ACC112 (cell line): ENCODE data around the gene AUTS2.

ENCODE experiments used
- H2AFZ ChIP-seq: fragments of 200-600 bp; sonication (generic); one replicate; pipeline ENCODE4 v1.6.0; 2017; ENCODE audit warnings: antibody characterized with exemption, low read length; ENCODE audit not compliant: unreplicated experiment
- H3K27ac ChIP-seq: fragments of 200-600 bp; sonication (generic); 2 replicates; pipeline ENCODE4 v1.5.1; 2014; ENCODE audit warnings: low read depth, mild to moderate bottlenecking, antibody characterized with exemption, low read length, moderate library complexity
- H3K27me3 ChIP-seq: fragments of 200-600 bp; sonication (generic); 2 replicates; pipeline ENCODE4 v1.6.1; 2014; ENCODE audit warnings: mild to moderate bottlenecking, antibody characterized with exemption, low read length, moderate library complexity, mixed read lengths; ENCODE audit not compliant: insufficient read depth
- H3K36me3 ChIP-seq: fragments of 200-600 bp; sonication (generic); 2 replicates; pipeline ENCODE4 v1.6.1; 2016; ENCODE audit warnings: mild to moderate bottlenecking, antibody characterized with exemption, low read length, moderate library complexity, mixed read lengths; ENCODE audit not compliant: insufficient read depth
- H3K4me1 ChIP-seq: fragments of 200-600 bp; sonication (generic); one replicate; pipeline ENCODE4 v1.6.1; 2016; ENCODE audit warnings: low read length, mixed read lengths; ENCODE audit not compliant: insufficient read depth, unreplicated experiment, control insufficient read depth
- H3K4me3 ChIP-seq: fragments of 200-600 bp; sonication (generic); 2 replicates; pipeline ENCODE4 v1.5.1; 2014; ENCODE audit warnings: mild to moderate bottlenecking, low read depth, low read length
- H3K79me2 ChIP-seq: fragments of 200-600 bp; sonication (generic); one replicate; pipeline ENCODE4 v1.6.0; 2016; ENCODE audit warnings: low read length; ENCODE audit not compliant: control insufficient read depth, unreplicated experiment, insufficient read depth

AUTS2 gene

GRCh38 chr7:70607759-70608158 is 1009.5 kb downstream of the AUTS2 start:
- Histone ChIP-seq H2AFZ (no peak overlapping the region), H3K27me3 (no peaks in the 10 kb centered on the region), H3K4me1 (no peaks in the 10 kb centered on the region), H3K4me3 (no peak overlapping the region), H3K36me3 (no peaks in the 10 kb centered on the region), H3K79me2 (no peaks in the 10 kb centered on the region), H3K27ac (no peak overlapping the region)

- H3K27me3 ChIP-seq, result no peaks in the 10 kb centered on the region
- H3K79me2 ChIP-seq, result no peaks in the 10 kb centered on the region
- no peaks in the 10 kb centered on the region for H3K4me1 ChIP-seq
- no peak overlapping the region for H2AFZ ChIP-seq
- no peaks in the 10 kb centered on the region for H3K36me3 ChIP-seq
- no peak overlapping the region for H3K27ac ChIP-seq
- H3K4me3 ChIP-seq, result no peak overlapping the region
Observed at GRCh38 chr7:70608229-70608628, 1010.0 kb downstream of the AUTS2 start.

GRCh38 chr7:70612811-70613210 is 1014.5 kb downstream of the AUTS2 start:
- Histone ChIP-seq H3K36me3 (no peaks in the 10 kb centered on the region), H3K79me2 (no peaks in the 10 kb centered on the region), H3K27ac (no peak overlapping the region), H2AFZ (no peak overlapping the region), H3K4me1 (no peaks in the 10 kb centered on the region), H3K27me3 (no peaks in the 10 kb centered on the region), H3K4me3 (no peak overlapping the region)

GRCh38 chr7:70614237-70615045 is 1016.2 kb downstream of the AUTS2 start:
- no peaks in the 10 kb centered on the region for H3K27me3 ChIP-seq
- no peaks in the 10 kb centered on the region for H3K4me1 ChIP-seq
- no peaks in the 10 kb centered on the region for H3K36me3 ChIP-seq
- H3K4me3 ChIP-seq, result no peak overlapping the region
- H3K79me2 ChIP-seq, result no peaks in the 10 kb centered on the region
- H2AFZ ChIP-seq, result no peak overlapping the region
- H3K27ac ChIP-seq, result no peak overlapping the region

- no peaks in the 10 kb centered on the region for H3K27me3 ChIP-seq
- H3K36me3 ChIP-seq, result no peaks in the 10 kb centered on the region
- no peaks in the 10 kb centered on the region for H3K79me2 ChIP-seq
- no peaks in the 10 kb centered on the region for H3K4me1 ChIP-seq
- H3K27ac ChIP-seq, result no peak overlapping the region
- H2AFZ ChIP-seq, result no peak overlapping the region
- H3K4me3 ChIP-seq, result no peak overlapping the region
Observed at GRCh38 chr7:70615066-70615606, 1016.9 kb downstream of the AUTS2 start.

GRCh38 chr7:70616211-70616610 is 1017.9 kb downstream of the AUTS2 start:
- no peaks in the 10 kb centered on the region for H3K79me2 ChIP-seq
- H3K27ac ChIP-seq, result no peak overlapping the region
- no peaks in the 10 kb centered on the region for H3K36me3 ChIP-seq
- H3K27me3 ChIP-seq, result no peaks in the 10 kb centered on the region
- H3K4me3 ChIP-seq, result no peak overlapping the region
- H2AFZ ChIP-seq, result no peak overlapping the region
- no peaks in the 10 kb centered on the region for H3K4me1 ChIP-seq

- Histone ChIP-seq H3K27me3 (no peaks in the 10 kb centered on the region), H3K4me3 (no peak overlapping the region), H2AFZ (no peak overlapping the region), H3K27ac (no peak overlapping the region), H3K36me3 (no peaks in the 10 kb centered on the region), H3K79me2 (no peaks in the 10 kb centered on the region), H3K4me1 (no peaks in the 10 kb centered on the region)
Observed at GRCh38 chr7:70616821-70617220, 1018.5 kb downstream of the AUTS2 start.

- H2AFZ ChIP-seq, result no peak overlapping the region
Observed at GRCh38 chr7:70618020-70618551, 1019.8 kb downstream of the AUTS2 start.

GRCh38 chr7:70619130-70619529 is 1020.9 kb downstream of the AUTS2 start:
- H3K36me3 ChIP-seq, result no peaks in the 10 kb centered on the region
- no peak overlapping the region for H3K27ac ChIP-seq
- H2AFZ ChIP-seq, result no peak overlapping the region
- H3K79me2 ChIP-seq, result no peaks in the 10 kb centered on the region
- no peak overlapping the region for H3K4me3 ChIP-seq
- no peaks in the 10 kb centered on the region for H3K4me1 ChIP-seq
- H3K27me3 ChIP-seq, result no peaks in the 10 kb centered on the region

More at GRCh38 chr7:70618020-70618551, 1019.8 kb downstream of the AUTS2 start:
- Histone ChIP-seq H3K27ac (no peak overlapping the region), H3K79me2 (no peaks in the 10 kb centered on the region), H3K4me3 (no peak overlapping the region), H3K36me3 (no peaks in the 10 kb centered on the region), H3K27me3 (no peaks in the 10 kb centered on the region), H3K4me1 (no peaks in the 10 kb centered on the region)

GRCh38 chr7:70619659-70620058 is 1021.4 kb downstream of the AUTS2 start:
- no peak overlapping the region for H2AFZ ChIP-seq
- no peaks in the 10 kb centered on the region for H3K27me3 ChIP-seq
- no peaks in the 10 kb centered on the region for H3K4me1 ChIP-seq
- no peak overlapping the region for H3K4me3 ChIP-seq
- H3K79me2 ChIP-seq, result no peaks in the 10 kb centered on the region
- H3K27ac ChIP-seq, result no peak overlapping the region
- H3K36me3 ChIP-seq, result no peaks in the 10 kb centered on the region
